HG02588 (cell line): ENCODE results near the gene PPP2R2D.
"Not testable (repeated sequence)": the region's sequence is repeated elsewhere in the genome, so short reads cannot be mapped to it uniquely, and the experiment has no call there.

Source experiments
- ATAC-seq: cut with Tn5 transposase; IDR thresholded peaks from one replicate; pipeline ENCODE4 v1.9.1; 2021; ENCODE audit warnings: mild to moderate bottlenecking, moderate library complexity; ENCODE audit not compliant: unreplicated experiment

The PPP2R2D gene

DNA sequence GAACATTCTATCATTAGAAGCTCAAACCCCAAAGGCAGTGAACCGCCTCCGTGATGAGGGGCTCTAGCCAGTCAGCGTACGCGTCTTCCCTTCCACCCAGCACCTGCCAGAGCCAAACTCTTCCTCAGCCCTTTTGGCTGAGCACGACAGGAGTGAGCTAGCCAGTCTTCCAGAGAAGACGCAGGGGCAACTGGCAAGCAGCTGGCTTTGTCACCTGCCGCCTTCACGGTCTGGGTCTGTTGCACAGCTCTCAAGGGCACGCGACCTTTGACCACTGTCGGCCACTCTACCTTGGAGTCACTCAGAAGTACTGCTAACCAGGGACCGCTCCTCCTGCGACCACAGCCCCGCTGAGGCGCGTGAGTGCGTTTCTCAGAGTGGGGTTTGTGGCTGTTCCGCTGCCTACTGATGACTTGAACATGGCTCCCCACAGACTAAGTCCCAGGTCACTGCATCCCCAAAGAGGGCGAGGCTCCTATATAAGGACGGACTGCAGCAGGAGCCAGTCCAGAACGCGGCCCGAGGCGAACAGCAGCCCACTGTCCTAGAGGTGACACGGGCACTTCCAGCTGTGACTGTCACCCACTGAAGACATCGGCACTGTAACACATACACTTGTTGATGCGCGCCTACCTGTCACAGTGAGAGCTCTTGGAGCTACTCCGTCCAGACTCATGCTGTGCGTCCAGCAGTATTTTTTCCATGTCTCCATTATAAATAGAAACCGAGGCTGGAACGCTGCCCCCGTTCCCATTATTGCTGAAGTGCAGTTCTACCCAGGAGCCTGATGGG is 72.5 kb downstream of the PPP2R2D start:
- ATAC-seq: no peak

DNA sequence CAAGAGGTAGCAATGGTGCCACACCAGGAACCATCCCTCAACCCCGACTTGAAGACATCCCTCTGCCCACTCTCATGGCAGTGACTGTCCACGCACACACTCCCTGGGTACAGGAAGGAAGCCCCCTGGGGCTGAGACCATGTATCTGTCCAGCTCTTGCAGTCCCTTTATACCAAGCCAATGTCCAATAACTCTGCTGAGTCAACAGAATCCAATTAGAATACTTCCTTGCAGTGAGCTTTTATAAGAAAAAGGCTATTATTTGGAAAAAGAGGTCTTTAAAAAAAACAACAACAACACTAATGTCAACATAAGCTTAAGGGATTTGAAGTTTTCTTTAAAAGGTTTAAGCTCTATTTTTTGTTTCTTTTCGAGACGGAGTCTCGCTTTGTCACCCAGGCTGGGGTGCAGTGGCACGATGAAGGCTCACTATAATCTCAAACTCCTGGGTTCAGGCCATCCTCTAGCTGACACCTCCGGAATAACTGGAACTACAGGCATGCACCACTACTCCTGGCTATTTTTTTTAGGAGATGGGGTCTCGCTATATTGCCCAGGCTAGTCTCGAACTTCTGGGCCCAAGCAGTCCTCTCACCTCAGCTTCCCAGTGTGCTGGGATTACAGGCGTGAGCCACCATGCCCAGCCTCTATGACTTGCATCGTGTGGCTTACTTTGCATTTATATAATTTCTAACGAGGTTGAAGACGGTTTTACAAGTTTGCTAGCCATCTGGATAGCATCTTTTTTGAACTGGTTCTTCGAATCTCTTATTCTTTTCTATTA is 73.4 kb downstream of the PPP2R2D start:
- ATAC-seq: no peak

DNA sequence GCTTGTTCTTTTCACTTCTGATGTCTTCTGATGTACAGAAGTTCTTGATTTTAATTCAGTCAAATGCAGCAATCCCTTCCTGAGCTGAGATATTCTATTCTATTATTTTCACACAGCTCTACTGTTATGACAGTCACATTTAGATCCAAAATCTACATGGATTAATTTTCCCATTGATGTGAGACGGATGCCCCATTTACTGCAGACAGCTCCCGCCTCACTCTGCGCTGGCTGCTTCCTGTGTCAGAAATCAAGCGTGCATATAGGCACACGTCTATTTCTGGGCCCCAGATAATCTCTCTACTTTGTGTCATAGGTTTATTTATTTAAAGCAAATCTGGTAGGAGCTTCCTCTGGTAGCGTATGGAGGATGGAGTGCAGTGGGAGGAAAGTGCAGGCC is 74.2 kb downstream of the PPP2R2D start:
- no peak for ATAC-seq

DNA sequence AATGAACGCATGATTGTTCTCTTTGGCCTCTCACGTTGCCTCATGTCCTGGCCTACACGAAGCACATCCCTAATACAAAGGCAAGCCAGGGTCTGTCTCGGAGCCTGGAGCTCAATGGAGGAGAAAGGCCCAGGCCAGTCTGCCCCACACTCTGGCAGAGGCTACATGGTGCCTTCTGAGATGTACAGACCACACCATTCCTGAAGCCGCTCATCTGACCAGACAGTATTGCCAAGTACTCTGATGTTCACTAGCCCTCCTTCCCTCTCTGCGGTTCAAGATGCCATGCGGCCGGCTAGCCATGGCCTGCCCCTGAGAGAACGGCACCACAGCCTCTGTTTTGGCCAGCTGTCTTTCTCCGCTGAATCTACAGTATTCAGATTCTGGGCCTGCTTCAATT is 75.0 kb downstream of the PPP2R2D start:
- no peak for ATAC-seq

DNA sequence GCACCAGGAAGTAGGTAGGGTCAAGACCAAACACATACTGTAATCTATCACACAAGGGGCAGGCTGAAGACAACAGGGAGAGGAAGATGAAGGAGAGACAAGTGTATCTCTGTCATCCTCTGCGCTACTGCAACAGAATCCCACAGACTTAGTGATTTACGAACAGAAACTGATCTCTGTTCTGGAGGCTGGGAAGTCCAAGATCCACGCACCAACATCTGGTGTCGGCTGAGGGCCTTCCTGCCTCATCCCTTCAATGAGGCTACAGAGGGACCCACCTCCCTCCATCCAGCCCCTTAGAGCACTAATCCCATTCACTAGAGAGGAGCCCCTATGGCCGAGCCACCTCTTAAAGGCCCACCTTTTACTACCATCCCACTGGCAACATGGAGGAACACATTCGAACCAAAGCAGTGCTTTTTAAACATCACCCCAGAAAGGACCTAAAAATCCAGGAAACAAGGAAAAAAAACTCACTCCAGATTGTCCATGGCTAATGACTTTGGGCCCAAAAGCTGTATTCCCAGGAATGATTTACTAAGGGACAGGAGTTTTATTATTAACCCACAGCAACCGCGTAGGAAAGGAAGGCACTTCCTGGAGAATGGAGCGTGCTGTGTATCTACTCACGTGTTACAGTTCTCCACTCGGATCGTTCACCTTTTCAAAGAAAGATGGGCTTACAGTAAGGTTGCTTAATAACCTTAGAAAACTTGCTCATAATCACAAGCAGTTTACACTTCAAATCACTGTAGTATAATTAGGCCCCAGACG is 76.7 kb downstream of the PPP2R2D start:
- no peak for ATAC-seq

DNA sequence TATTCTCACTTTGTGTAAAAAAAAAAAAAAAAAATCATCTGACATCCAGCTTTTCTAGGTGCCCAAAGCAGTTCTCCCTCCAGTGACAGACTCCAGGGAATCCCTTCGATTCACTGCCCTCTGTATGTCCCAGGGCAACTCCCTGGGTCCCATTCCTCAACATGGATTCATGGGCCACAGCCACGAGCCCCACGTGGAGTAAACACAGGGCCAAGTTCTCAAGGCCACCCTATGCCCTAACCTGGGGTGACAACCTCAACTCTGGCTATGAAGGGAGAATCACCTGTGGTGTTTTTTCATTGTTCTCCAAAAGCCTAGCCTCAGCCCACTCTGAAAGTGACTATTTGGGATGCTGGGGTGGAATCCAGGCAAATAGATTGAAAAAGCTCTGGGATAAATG is 77.6 kb downstream of the PPP2R2D start:
- no peak for ATAC-seq

DNA sequence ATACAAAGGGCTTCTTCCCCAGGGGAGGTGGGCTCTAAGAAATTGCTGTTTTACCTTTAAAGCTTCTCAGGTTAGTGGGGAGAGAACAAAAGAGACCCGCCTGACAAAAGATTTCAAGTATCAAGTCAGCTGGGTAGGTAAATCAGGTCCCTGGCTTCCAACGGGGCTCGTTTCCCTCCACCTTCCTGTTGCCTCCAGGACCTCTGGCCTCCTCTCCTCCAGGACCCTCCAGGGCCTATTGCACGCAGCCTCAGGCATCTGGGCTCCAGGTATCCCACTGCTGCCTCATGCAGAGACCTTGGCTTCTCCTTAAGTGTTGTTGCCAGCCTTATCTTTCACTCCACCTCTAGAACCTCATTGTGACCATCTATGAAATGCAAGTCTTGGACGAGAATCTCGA is 78.0 kb downstream of the PPP2R2D start:
- ATAC-seq: no peak

DNA sequence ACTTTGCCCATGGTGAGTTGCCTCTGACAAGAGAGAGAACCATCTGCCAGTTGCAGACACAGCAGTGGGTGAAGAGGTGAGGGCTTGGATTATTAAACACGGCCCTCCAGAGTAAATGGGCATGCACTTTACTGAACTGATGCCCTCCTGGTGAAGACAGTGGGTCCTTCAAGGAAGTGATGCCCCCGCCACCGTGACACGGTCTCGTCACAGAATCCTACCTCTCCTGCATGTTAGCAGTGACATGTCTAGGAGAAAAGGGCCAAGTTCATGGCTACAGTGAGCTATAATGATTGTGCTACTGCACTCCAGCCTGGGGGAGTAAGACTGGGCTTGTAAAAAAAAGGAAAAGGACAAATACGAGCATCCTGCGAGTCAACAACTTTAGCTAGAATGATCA is 78.5 kb downstream of the PPP2R2D start:
- ATAC-seq: no peak

DNA sequence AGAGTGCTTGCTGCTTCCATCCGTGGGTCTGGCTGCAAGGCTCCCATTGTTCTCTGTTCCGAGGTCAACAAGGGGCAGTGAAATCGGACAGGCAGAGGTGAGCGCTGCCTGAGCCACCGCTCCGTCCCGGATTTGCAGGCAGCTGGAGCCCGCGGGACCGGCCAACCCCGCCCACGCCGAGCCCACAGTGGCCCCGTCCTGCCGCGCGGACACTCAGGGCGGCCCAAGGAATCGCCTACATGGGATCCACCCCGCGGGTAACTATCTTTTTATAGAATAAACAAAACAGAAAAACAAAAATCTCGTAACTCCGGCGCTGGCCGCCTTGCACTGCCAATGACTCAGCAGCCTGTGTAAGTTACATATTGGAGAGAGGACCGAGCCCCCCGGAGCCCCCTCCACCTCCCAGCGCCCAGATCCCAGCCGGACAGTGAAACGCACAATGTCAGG is 79.0 kb downstream of the PPP2R2D start:
- no peak for ATAC-seq

DNA sequence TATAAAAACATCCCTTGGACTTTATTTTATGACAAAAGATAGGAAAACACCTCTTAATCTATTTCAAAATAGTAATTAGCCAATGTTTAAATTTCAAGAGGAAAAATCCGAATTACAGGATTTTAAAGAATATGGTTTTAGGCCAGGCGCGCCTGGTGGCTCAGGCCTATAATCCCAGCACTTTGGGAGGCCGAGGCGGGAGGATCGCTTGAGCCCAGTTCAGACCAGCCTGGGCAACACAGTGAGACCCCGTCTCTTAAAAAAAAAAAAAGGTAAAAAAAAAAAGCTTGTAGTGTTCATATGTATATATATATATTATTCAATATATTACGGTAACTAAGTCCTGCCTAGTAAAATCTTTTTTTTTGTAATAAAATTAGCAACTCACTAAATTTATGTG is 79.5 kb downstream of the PPP2R2D start:
- no peak for ATAC-seq

DNA sequence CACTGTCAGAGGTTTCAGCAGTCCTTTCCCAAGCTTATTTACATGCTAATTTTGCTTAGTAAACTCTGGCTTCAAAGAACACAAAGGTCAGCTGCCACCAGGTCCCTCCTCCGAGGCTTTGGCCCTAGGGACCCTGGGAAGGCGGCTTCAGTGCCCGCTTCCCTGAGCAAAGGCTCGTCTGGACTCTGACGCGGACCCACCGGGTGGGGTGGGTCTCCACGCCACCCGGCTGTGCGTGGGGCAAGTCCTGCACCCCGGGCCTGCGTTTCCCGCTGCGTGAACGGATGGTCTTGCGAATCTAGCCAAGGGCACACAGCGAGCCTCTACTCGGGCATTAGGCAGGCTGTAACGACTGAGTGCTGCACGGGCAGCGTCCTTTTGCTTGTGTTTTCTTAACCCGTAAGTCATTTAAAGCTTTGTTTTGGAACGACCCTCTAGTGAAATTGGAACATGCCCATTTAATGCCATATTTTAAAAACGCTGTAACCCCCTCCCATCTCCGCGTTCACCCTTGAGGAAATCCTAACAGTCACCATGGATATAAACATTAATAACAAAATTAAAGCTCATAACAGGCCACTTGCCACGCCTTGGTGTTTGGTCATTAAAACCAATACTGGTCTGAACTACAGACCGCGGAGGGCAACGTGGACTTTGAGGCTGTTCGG is 80.1 kb downstream of the PPP2R2D start:
- no peak for ATAC-seq

DNA sequence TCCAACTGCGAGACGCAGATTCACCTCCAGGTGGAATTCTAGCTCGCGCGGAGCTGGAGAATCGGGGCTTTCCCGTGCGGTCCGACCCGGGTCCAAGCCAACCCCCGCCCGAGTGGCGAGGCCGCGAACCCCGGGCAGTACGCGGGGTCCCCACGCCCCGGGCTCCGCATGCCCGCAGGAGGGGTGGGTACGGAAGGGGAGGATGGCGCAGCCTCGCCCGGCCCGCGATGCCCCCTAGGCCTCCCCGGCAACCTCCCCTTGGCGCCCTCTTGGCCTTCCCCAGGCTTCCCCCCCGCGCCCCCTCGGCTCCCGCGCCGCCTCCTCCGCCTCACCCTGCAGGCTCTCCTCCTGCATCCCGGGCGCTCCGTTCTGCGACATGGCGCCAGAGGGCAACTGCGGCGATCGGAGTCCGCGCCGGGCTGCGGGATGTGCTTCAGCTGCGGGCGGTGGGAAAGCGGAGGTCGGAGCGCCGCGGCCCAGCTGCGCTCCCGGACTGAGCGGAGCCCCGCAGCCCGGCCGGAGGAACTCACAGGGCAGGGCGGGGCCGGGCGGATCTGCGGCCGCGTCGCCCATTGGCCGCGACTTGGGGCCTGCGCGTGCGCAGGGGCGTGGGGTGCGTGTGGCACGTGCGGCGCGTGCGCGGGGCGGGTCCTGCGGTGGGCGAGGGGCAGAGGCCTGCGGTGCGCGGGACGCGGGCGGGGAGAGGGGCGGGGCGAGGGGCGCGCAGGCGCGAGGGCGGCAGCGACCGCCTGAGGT is 80.8 kb downstream of the PPP2R2D start, which contains the start of gene BNIP3:
Gene BNIP3 (minus strand): TSS at position 495 of the 756 bp plus-strand sequence. CDS start 117 bp downstream, at position 378.
- ATAC-seq: peak; percentile 87

DNA sequence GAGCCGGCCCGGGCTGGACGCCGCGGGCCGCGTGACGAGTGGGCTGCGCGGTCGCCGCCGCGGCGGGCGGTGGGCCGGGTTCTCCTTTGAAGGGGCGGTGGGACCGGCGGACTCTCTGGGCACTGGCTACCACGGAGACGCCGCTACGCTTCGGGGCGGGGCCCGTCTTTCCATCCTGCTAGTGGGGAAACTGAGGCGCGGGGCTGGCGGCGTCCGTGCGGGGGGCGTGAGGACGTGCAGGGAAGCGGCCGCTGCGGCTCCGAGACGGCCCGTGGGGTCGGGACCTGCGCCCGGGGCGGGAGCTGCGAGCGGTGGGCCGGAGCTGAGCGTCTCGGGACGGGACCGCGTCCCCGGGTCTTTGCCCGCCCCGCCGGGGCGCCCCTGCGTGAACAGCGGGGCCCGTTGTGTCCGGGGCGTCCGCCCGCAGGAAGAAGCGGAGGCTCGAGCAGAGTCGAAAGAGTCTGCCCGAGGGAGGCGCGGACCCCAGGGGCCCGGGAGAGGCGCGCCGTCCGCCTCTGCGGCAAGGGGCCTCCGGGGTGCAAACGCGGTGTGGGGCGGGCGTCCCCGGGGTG is 81.5 kb downstream of the PPP2R2D start:
- ATAC-seq: peak; percentile 26

DNA sequence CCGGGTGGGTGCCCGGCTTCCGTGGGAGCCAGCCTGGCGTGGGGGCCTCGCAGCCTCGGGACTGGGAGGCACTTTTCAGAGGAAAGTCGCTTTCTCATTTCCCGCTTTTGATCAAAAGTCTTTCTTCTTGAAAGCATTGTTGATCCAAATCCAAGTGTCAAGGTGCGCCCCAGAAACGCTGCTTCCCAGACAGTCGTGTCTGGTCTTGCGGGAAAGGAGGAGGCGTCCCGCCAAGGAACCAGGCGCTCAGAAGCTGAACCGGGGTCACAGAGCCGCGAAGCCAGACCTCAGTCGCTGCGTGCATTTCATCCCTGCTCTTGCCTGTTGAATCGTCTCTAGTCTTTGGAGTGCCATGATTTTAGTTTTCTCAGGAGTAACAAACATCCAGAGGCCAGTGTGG is 82.0 kb downstream of the PPP2R2D start:
- no peak for ATAC-seq

DNA sequence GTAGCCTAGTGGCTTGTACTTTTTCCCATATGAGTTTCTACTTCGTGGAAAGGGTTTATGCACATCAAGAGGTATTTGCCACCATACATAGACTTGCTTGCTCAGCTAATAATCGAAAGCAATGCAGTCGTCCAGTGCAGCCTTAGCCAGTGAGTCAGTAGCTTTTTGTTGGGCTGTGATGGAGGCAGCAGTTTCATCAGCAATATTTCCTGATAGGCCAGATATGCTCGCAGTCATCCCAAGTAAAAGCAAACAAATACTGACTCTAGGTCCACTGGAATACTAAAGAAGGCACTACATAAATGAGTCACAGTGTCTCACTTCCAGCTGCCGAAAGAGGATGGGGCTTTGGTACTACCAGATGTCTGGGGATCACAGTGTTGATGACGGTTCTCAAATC is 83.0 kb downstream of the PPP2R2D start:
- ATAC-seq: no peak

DNA sequence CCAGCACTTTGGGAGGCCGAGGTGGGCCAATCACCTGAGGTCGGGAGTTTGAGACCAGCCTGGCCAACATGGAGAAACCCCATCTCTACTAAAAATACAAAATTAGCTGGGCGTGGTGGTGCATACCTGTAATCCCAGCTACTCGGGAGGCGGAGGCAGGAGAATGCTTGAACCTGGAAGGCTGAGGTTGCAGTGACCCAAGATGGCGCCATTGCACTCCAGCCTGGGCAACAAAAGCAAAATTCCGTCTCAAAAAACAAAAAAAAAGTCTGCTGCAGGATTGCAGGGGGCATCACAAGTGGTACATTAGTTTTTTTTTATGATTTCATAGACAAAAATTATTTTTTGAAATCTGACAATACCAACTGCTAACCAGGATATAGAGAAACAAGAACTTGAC is 86.0 kb downstream of the PPP2R2D start:
- ATAC-seq: not testable (repeated sequence)

DNA sequence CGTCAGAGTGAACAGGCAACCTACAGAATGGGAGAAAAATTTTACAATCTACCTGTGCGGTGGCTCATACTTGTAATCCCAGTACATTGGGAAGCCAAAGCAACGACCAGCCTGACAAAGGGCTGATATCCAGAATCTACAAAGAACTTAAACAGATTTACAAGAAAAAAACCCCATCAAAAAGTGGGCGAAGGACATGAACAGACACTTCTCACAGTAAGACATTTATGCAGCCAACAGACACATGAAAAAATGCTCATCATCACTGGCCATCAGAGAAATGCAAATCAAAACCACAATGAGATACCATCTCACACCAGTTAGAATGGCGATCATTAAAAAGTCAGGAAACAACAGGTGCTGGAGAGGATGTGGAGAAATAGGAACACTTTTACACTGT is 86.5 kb downstream of the PPP2R2D start:
- not testable (repeated sequence) for ATAC-seq

DNA sequence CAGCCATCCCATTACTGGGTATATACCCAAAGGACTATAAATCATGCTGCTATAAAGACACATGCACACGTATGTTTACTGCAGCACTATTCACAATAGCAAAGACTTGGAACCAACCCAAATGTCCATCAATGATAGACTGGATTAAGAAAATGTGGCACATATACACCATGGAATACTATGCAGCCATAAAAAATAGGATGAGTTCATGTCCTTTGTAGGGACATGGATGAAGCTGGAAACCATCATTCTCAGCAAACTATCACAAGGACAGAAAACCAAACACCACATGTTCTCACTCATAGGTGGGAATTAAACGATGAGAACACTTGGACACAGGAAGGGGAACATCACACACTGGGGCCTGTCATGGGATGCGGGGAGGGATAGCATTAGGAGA is 87.0 kb downstream of the PPP2R2D start:
- ATAC-seq: not testable (repeated sequence)

DNA sequence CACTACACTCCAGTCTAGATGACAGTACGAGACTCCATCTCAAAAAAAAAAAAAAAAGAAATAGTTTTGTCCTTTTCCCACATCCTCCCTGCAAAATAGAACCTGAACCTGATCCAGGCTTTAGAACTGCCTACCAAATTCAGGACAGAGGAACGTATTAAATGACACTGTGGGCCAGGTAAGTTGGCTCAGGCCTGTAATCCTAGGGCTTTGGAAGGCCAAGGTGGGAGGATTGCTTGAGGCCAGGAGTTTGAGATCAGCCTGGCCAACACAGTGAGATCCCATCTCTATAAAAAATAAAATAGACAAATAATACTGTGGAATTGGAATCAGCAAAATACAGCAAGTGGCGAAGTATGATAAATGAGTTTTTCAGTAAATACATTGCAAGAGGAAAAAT is 90.9 kb downstream of the PPP2R2D start:
- ATAC-seq: no peak

DNA sequence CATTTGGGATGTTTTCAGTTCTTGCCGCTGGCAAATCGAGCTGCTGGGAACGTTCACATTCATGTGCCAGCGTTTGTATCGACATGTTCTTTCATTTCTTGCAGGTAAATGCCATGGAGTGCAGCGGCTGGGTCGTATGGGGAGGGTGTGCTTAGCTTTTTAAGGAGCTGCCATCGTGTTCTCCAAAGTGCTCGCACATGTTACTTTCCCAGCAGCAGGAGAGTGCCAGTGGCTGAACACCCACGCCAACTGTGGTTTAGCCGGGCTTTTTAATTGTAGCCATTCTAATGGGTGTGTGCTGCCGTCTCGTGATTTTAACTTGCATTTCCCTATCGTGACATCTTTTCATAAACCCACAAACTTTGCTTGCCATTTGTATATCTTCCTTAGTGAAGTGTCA is 92.5 kb downstream of the PPP2R2D start:
- ATAC-seq: no peak
